Right atrium auricular region (tissue), 2 donors: ENCODE data around the gene SUSD6. TPM values are rescaled to one million over a fixed set of nuclear protein-coding genes. Genes with fewer than 3 reads are reported as not detected.

Experiments
- DNase-seq: peaks from one replicate; pipeline ENCODE4 v3.0.0-alpha.2; 2019; ENCODE audit warnings: low spot score
- H3K27ac ChIP-seq, 2 donors: fragments of 200-600 bp; sonication (generic); 1 replicate in 1 of 2; 2 replicates in 1 of 2; pipeline ENCODE4 v1.5.1; 2016 to 2019
- H3K27me3 ChIP-seq, 2 donors: fragments of 200-600 bp; sonication (generic); one replicate each; pipeline versions ENCODE4 v1.5.1 to v1.6.0; 2017 to 2019
- H3K36me3 ChIP-seq: fragments of 200-600 bp; sonication (generic); one replicate; pipeline ENCODE4 v1.5.1; 2016
- H3K4me1 ChIP-seq, 2 donors: fragments of 200-600 bp; sonication (generic); one replicate each; pipeline versions ENCODE4 v1.5.1 to v1.6.0; 2017 to 2019
- H3K4me3 ChIP-seq, 2 donors: fragments of 200-600 bp; sonication (generic); 1 replicate in 1 of 2; 2 replicates in 1 of 2; pipeline ENCODE4 v1.5.1; 2017 to 2019; ENCODE audit warnings: mild to moderate bottlenecking in 1 of 2, moderate library complexity in 1 of 2
- H3K9me3 ChIP-seq, 2 donors: fragments of 200-600 bp; sonication (generic); one replicate each; pipeline ENCODE4 v1.5.1; 2019
- total RNA-seq, 2 donors: library from RNA; depleted of rRNA; stranded (reverse); fragments of >200 nt; gene quantifications; one replicate each; pipeline ENCODE4 v1.1.0, GENCODE V29; 2016
- TF ChIP-seq, protein P1 (sequence below), 2 donors: fragments of 200-600 bp; sonication (generic); IDR thresholded peaks; one replicate each; pipeline ENCODE4 v1.5.1; 2019; ENCODE audit warnings: antibody characterized with exemption in 2 of 2

Gene SUSD6
- total RNA-seq, 2 donors from 2014 or later = 19.2 to 24.7 TPM

DNA sequence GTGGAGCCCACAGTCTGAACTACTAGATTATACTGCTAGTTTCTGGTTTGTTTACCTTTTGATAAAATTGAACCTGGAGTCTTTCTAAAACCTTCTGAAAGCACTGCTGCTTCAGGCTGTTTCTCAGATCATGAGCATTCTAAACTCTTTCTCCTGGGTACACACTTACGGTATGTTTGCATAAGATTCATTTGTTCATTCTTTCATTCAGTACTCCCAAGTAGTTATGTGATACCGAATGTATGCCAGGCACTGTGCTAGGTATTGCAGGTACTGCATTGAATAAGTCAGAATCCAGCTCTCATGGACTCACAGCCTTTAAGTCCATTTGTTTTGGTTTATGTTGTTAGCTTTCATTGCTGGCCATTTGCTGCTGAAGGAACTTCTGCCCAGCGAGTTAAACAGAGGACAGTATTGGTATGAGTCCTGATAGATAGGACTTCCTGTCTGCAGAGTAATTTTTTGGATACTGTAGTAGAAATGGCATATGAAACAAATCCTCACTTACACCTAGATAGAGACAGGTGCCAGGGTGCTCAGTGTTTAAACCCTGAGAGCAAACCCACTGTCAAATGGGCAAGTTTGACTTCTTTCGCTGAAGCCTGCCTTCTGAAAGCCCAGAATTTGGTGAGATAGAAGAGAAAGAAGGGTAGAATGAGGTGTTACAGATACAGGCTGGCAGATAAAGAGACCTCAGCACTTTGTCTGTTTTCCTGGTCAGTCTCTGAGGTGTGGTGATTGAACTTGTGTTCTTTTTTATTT lies 2.1 kb downstream of the SUSD6 start:
- Histone ChIP-seq H3K27me3 (no peaks in the 10 kb centered on the region), H3K36me3 (no peaks in the 10 kb centered on the region), H3K27ac (peak overlapping the region; percentile 97 to 98), H3K4me1 (peaks cover 0 to 73% of the 10 kb centered on the region in 2 donors), H3K4me3 (peak overlapping the region in 1 of 2 donors; percentile 82), H3K9me3 (no peaks in the 10 kb centered on the region)
- no peak for DNase-seq
- TF ChIP-seq, protein P1, sequence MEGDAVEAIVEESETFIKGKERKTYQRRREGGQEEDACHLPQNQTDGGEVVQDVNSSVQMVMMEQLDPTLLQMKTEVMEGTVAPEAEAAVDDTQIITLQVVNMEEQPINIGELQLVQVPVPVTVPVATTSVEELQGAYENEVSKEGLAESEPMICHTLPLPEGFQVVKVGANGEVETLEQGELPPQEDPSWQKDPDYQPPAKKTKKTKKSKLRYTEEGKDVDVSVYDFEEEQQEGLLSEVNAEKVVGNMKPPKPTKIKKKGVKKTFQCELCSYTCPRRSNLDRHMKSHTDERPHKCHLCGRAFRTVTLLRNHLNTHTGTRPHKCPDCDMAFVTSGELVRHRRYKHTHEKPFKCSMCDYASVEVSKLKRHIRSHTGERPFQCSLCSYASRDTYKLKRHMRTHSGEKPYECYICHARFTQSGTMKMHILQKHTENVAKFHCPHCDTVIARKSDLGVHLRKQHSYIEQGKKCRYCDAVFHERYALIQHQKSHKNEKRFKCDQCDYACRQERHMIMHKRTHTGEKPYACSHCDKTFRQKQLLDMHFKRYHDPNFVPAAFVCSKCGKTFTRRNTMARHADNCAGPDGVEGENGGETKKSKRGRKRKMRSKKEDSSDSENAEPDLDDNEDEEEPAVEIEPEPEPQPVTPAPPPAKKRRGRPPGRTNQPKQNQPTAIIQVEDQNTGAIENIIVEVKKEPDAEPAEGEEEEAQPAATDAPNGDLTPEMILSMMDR (IDR thresholded peaks at IDR 0.05) = no peak

DNA sequence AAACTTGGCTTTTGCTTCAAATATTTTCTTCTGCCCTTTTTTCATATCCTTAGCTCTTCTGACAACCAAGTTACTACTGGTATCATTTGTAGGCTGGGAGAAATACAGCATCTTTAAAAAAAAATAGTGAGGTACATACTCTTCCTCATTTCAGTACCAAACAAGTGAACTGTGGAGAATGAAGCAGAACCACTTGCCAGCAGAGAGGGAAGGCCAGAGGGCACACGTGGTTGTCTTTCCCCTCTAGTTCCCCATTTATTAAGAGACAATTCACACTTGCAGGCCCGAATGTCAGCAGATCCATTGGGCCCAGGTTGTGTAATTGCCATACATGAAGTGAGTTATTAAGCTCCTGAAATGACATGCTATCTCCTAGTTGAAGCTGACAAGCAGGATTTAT lies 3.2 kb downstream of the SUSD6 start:
- peak; percentile 66 for DNase-seq
- H3K27ac ChIP-seq = peak overlapping the region; percentile 67 to 97
- no peaks in the 10 kb centered on the region for H3K36me3 ChIP-seq
- no peaks in the 10 kb centered on the region for H3K27me3 ChIP-seq
- no peak overlapping the region for H3K4me3 ChIP-seq
- H3K4me1 ChIP-seq = peaks cover 0 to 84% of the 10 kb centered on the region in 2 donors
- H3K9me3 ChIP-seq = no peaks in the 10 kb centered on the region
- TF ChIP-seq, protein P1 (IDR thresholded peaks at IDR 0.05) = no peak

DNA sequence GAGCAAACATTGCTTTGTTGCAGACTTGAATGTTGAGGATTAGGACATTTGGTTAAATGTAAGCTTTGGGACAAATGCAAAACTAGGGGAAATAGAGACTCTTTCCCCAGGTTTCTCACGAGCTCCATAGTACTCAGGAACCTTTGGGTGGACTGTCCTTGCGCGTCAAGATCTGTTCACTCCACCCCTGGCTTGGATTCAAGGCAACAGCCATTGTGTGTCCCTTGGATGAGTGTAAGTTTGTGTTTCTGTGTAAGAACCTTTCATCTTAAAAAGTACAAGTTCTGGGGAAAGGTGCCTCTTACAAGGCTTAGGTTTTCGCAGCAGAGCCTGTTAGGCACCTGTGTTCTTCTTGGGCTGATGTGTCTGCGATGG lies 3.7 kb downstream of the SUSD6 start:
- no peaks in the 10 kb centered on the region for H3K36me3 ChIP-seq
- no peaks in the 10 kb centered on the region for H3K9me3 ChIP-seq
- H3K4me1 ChIP-seq = peaks cover 0 to 87% of the 10 kb centered on the region in 2 donors
- no peaks in the 10 kb centered on the region for H3K27me3 ChIP-seq
- TF ChIP-seq, protein P1 (IDR thresholded peaks at IDR 0.05) = no peak
- H3K4me3 ChIP-seq = peak overlapping the region in 1 of 2 donors; percentile 24
- DNase-seq = no peak
- peak overlapping the region; percentile 67 to 97 for H3K27ac ChIP-seq

DNA sequence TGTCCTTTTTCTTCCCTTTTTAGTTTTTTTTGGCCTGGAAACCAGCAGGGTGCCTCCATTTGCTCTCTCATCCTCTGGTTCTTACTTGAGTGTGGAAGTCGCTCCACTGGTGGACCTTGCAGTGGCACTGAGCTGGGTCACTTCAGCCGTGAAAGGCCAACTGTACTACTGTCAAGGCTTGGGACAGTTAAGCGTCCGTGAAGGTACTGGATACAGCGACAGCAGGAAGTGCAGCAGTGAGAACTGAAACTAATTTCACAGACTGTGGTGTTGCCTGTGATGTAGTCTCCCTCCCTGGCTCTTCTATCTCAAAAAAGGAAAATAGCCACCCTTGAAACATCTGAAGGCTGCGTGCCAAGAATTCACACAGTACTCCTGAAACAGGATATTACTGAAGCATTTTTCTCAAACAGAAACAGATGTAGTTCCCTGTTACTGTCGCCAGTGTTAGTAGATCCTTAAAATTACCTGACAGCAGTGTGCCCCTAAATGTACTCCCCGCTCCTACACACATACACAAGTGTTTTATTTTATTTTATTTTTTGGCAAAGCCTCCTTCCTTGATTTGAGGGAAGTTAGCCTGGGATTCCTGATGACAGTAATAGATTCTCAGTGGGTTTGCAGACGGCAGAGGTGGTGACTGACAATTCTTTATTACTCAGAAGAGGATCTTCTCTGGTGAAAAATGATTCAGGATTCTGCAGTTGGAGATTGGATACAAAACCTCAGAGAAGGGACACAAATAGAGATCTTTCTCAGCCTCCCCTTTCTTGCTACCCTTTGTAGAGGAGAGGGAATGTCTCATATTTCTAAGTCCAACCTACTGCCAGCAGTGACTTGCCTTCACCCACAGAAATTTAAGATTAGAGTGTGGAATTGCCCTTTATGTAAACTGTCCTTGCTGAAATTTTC lies 4.4 kb downstream of the SUSD6 start:
- peak; percentile 77 for DNase-seq
- H3K27ac ChIP-seq = peak overlapping the region; percentile 67 to 97
- peaks cover 0 to 87% of the 10 kb centered on the region in 2 donors for H3K4me1 ChIP-seq

DNA sequence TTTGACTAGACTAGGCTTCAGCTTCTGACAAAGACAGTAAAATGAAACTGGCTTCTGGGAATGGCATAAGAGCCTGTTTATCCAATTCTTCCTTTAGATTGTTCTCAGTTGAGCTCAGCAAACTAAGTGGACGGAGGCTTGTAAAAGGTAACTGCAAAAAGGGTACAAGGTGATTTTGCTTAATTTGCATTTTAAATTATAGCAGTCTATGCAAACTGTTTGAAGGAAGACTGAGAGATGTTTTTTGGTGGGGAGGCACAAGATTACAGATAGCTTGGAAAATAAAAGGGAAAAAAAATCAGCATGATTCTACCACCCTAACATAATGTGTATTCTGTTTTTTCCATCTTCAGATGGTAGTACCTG lies 5.0 kb downstream of the SUSD6 start:
- no peaks in the 10 kb centered on the region for H3K27me3 ChIP-seq
- no peaks in the 10 kb centered on the region for H3K9me3 ChIP-seq
- no peak overlapping the region for H3K4me3 ChIP-seq
- peaks cover 0 to 89% of the 10 kb centered on the region in 2 donors for H3K4me1 ChIP-seq
- TF ChIP-seq, protein P1 (IDR thresholded peaks at IDR 0.05) = no peak
- DNase-seq = no peak
- peak overlapping the region; percentile 67 to 97 for H3K27ac ChIP-seq
- no peaks in the 10 kb centered on the region for H3K36me3 ChIP-seq

More for the DNA sequence above, 4.4 kb downstream of the SUSD6 start:
- Histone ChIP-seq H3K4me3 (peak overlapping the region in 1 of 2 donors; percentile 24), H3K36me3 (no peaks in the 10 kb centered on the region), H3K27me3 (no peaks in the 10 kb centered on the region), H3K9me3 (no peaks in the 10 kb centered on the region)
- TF ChIP-seq, protein P1 (IDR thresholded peaks at IDR 0.05) = peak in 1 of 2 donors; percentile 15
